H9 (cell line): Measurements from ENCODE around the gene GPS1. TPM values are rescaled to one million over a fixed set of nuclear protein-coding genes. Genes with fewer than 3 reads are reported as not detected.

Experiments
- DNase-seq: peaks from one replicate; pipeline ENCODE4 v3.0.0-alpha.2; 2017
- H2AFZ ChIP-seq: one replicate; pipeline ENCODE4 v1.6.1; 2013; ENCODE audit warnings: mild to moderate bottlenecking, low read length, control low read depth, moderate library complexity
- H2AK5ac ChIP-seq: 2 replicates; pipeline ENCODE4 v1.6.1; 2013; ENCODE audit warnings: low read length, control low read depth, mixed read lengths; ENCODE audit not compliant: insufficient read length
- H2BK120ac ChIP-seq: one replicate; pipeline ENCODE4 v1.6.1; 2013; ENCODE audit warnings: low read depth, mild to moderate bottlenecking, low read length, control low read depth, inconsistent platforms; ENCODE audit not compliant: poor library complexity, severe bottlenecking
- H2BK12ac ChIP-seq: 2 replicates; pipeline ENCODE4 v1.6.1; 2013; ENCODE audit warnings: low read length, control low read depth, mixed read lengths, low read depth; ENCODE audit not compliant: insufficient read length
- H2BK15ac ChIP-seq: 2 replicates; pipeline ENCODE4 v1.6.1; 2013; ENCODE audit warnings: low read depth, low read length, control low read depth
- H2BK20ac ChIP-seq: one replicate; pipeline ENCODE4 v1.6.1; 2013; ENCODE audit warnings: low read depth, mild to moderate bottlenecking, low read length, control low read depth, inconsistent platforms; ENCODE audit not compliant: poor library complexity, severe bottlenecking
- H2BK5ac ChIP-seq: 2 replicates; pipeline ENCODE4 v1.6.1; 2013; ENCODE audit warnings: low read length, control low read depth, mixed read lengths; ENCODE audit not compliant: insufficient read length
- H3K14ac ChIP-seq: 2 replicates; pipeline ENCODE4 v1.6.1; 2013; ENCODE audit warnings: low read length, control low read depth; ENCODE audit not compliant: insufficient read depth
- H3K18ac ChIP-seq: 2 replicates; pipeline ENCODE4 v1.6.1; 2013; ENCODE audit warnings: low read depth, mild to moderate bottlenecking, mixed read lengths, low read length, control low read depth; ENCODE audit not compliant: insufficient read length
- H3K23ac ChIP-seq: 2 replicates; pipeline ENCODE4 v1.6.1; 2013; ENCODE audit warnings: low read length, control low read depth, mixed read lengths, low read depth; ENCODE audit not compliant: insufficient read length
- H3K23me2 ChIP-seq: 2 replicates; pipeline ENCODE4 v1.6.1; 2013; ENCODE audit warnings: low read depth, mild to moderate bottlenecking, mixed read lengths, low read length, control low read depth; ENCODE audit not compliant: insufficient read length, poor library complexity, severe bottlenecking
- H3K27ac ChIP-seq: 2 replicates; pipeline ENCODE4 v1.5.1; 2013; ENCODE audit warnings: low read length, control low read depth, mixed read lengths, low read depth; ENCODE audit not compliant: insufficient read length
- H3K27me3 ChIP-seq: 2 replicates; pipeline ENCODE4 v1.6.1; 2013; ENCODE audit warnings: low read length, control low read depth, inconsistent platforms; ENCODE audit not compliant: insufficient read depth
- H3K4ac ChIP-seq: 2 replicates; pipeline ENCODE4 v1.6.1; 2013; ENCODE audit warnings: low read depth, mild to moderate bottlenecking, control low read depth, inconsistent platforms, low read length, moderate library complexity
- H3K4me1 ChIP-seq: 2 replicates; pipeline ENCODE4 v1.6.1; 2013; ENCODE audit warnings: low read length, control low read depth, inconsistent platforms; ENCODE audit not compliant: insufficient read depth
- H3K4me2 ChIP-seq: 2 replicates; pipeline ENCODE4 v1.6.1; 2013; ENCODE audit warnings: low read length, control low read depth, mixed read lengths; ENCODE audit not compliant: insufficient read length, insufficient read depth
- H3K56ac ChIP-seq: 2 replicates; pipeline ENCODE4 v1.6.1; 2013; ENCODE audit warnings: low read depth, mild to moderate bottlenecking, mixed read lengths, low read length, control low read depth; ENCODE audit not compliant: insufficient read length
- H3K79me1 ChIP-seq: 2 replicates; pipeline ENCODE4 v1.6.1; 2013; ENCODE audit warnings: low read depth, mild to moderate bottlenecking, moderate library complexity, low read length, control low read depth, inconsistent platforms; ENCODE audit not compliant: insufficient read depth, poor library complexity, severe bottlenecking
- H3K79me2 ChIP-seq: 2 replicates; pipeline ENCODE4 v1.6.1; 2013; ENCODE audit warnings: low read length, control low read depth, inconsistent platforms; ENCODE audit not compliant: insufficient read depth
- H3K9ac ChIP-seq: 2 replicates; pipeline ENCODE4 v1.6.1; 2013; ENCODE audit warnings: low read length, control low read depth, mixed read lengths; ENCODE audit not compliant: insufficient read length; ENCODE audit errors: extremely low read depth
- H3K9me3 ChIP-seq: one replicate; pipeline ENCODE4 v1.6.1; 2013; ENCODE audit warnings: low read depth, low read length, inconsistent platforms; ENCODE audit not compliant: control insufficient read depth
- H3T11ph ChIP-seq: one replicate; pipeline ENCODE4 v1.6.1; 2013; ENCODE audit warnings: mild to moderate bottlenecking, low read length, control low read depth, inconsistent platforms
- H4K20me1 ChIP-seq: one replicate; pipeline ENCODE4 v1.6.1; 2013; ENCODE audit not compliant: control insufficient read depth, insufficient read length, insufficient read depth
- H4K5ac ChIP-seq: 2 replicates; pipeline ENCODE4 v1.6.1; 2013; ENCODE audit warnings: low read depth, mild to moderate bottlenecking, mixed read lengths, low read length, control low read depth; ENCODE audit not compliant: insufficient read length
- H4K8ac ChIP-seq: replicated peaks from 2 replicates; pipeline ENCODE4 v1.6.1; 2013; ENCODE audit warnings: low read length, control low read depth, mixed read lengths, low read depth; ENCODE audit not compliant: insufficient read length
- H4K91ac ChIP-seq: 2 replicates; pipeline ENCODE4 v1.6.1; 2013; ENCODE audit warnings: low read depth, mild to moderate bottlenecking, moderate library complexity, mixed read lengths, low read length, control low read depth; ENCODE audit not compliant: insufficient read length
- H3K27ac Mint-ChIP-seq, 3 experiments: 2 replicates in 2 of 3; 3 replicates in 1 of 3; pipeline ENCODE4 v1.8.0; 2020 to 2021; ENCODE audit warnings: mixed read lengths in 3 of 3, mild to moderate bottlenecking in 1 of 3, moderate library complexity in 1 of 3
- H3K27me3 Mint-ChIP-seq: 2 replicates; pipeline ENCODE4 v1.8.0; 2021; ENCODE audit warnings: low read depth, mild to moderate bottlenecking, moderate library complexity, mixed read lengths
- H3K36me3 Mint-ChIP-seq, 3 experiments: 2 replicates in 2 of 3; 3 replicates in 1 of 3; pipeline ENCODE4 v1.8.0; 2020 to 2021; ENCODE audit warnings: low read depth in 3 of 3, mixed read lengths in 3 of 3; ENCODE audit not compliant: insufficient read depth in 1 of 3
- H3K4me1 Mint-ChIP-seq, 2 experiments: 2 replicates each; pipeline ENCODE4 v1.8.0; 2020; ENCODE audit warnings: mixed read lengths in 2 of 2
- H3K4me3 Mint-ChIP-seq, 2 experiments: 2 replicates in 1 of 2; 3 replicates in 1 of 2; pipeline ENCODE4 v1.8.0; 2020 to 2021; ENCODE audit warnings: mild to moderate bottlenecking in 2 of 2, mixed read lengths in 2 of 2, moderate library complexity in 1 of 2
- H3K9me3 Mint-ChIP-seq, 2 experiments: 2 replicates in 1 of 2; 3 replicates in 1 of 2; pipeline ENCODE4 v1.8.0; 2020; ENCODE audit warnings: mild to moderate bottlenecking in 2 of 2, mixed read lengths in 2 of 2, moderate library complexity in 1 of 2
- CTCF ChIP-seq: fragments of 200-600 bp; sonication (generic); conservative IDR thresholded peaks from 3 replicates; pipeline ENCODE4 v1.8.0; 2021; ENCODE audit warnings: antibody characterized with exemption, mild to moderate bottlenecking
- WGBS: extraction: QIAGEN DNeasy Blood & Tissue Kit; methylation state at CpG from one replicate; pipeline ENCODE4 v1.1.7; 2013; ENCODE audit warnings: missing lambda C conversion rate, low lambda C conversion rate, mixed read lengths; ENCODE audit not compliant: insufficient read length; ENCODE audit errors: extremely low coverage; 5-methylcytosine and 5-hydroxymethylcytosine counted together
- total RNA-seq: library from RNA; stranded (reverse); gene quantifications from 2 replicates; pipeline ENCODE4 v1.2.1, GENCODE V29; 2021

Gene GPS1
- total RNA-seq, 1 experiment from 2014 or later = 164 TPM

- peaks cover 19% of the 10 kb centered on the region for H3K27me3 Mint-ChIP-seq
- Histone ChIP-seq H3K18ac (peak overlapping the region; percentile 36), H3K23ac (no peak overlapping the region), H3K79me2 (no peaks in the 10 kb centered on the region), H3K4me2 (no peak overlapping the region), H4K8ac (no peak overlapping the region), H2BK120ac (no peak overlapping the region), H3K9ac (no peak overlapping the region), H3K27ac (no peak overlapping the region), H3K56ac (no peak overlapping the region), H2BK12ac (no peak overlapping the region), H4K5ac (no peak overlapping the region), H3K23me2 (peaks cover 5% of the 10 kb centered on the region), H2BK20ac (no peak overlapping the region), H3T11ph (no peak overlapping the region), H4K91ac (no peak overlapping the region), H2AK5ac (no peak overlapping the region), H3K4ac (no peak overlapping the region), H3K27me3 (no peaks in the 10 kb centered on the region), H3K79me1 (no peaks in the 10 kb centered on the region), H3K4me1 (no peaks in the 10 kb centered on the region; the same call in 1 of the 2 replicates), H2BK5ac (no peak overlapping the region), H4K20me1 (no peaks in the 10 kb centered on the region), H2BK15ac (no peak overlapping the region), H3K14ac (peak overlapping the region; percentile 6; the same call in 1 of the 2 replicates), H2AFZ (no peak overlapping the region), H3K9me3 (no peaks in the 10 kb centered on the region)
- H3K9me3 Mint-ChIP-seq = no peaks in the 10 kb centered on the region
- TF ChIP-seq CTCF = no peak
- DNase-seq = peak; percentile 83
- H3K36me3 Mint-ChIP-seq = peaks cover 0 to 2% (median 0%) of the 10 kb centered on the region in 3 experiments; a peak in 2 of 7 replicates
- H3K4me3 Mint-ChIP-seq = peak overlapping the region; percentile 19 to 59; a peak in 3 of 5 replicates
- H3K4me1 Mint-ChIP-seq = peaks cover 44 to 82% of the 10 kb centered on the region in 2 experiments
- WGBS = no CpG with 5 or more reads among the region's 24 CpGs
- peak overlapping the region; percentile 62 to 99 (median 93); a peak in 6 of 7 replicates for H3K27ac Mint-ChIP-seq
These were observed 52.1 kb downstream of the GPS1 start for GRCh38 chr17:82103553-82104451.
